CD8-positive, alpha-beta memory T cell (primary cell): Measurements from ENCODE around the gene WNK2. TPM values are rescaled to one million over a fixed set of nuclear protein-coding genes. Genes with fewer than 3 reads are reported as not detected.
A peak's percentile ranks its signal among the peaks of the same experiment; 100 is the strongest.
"Not testable (repeated sequence)": the region's sequence is repeated elsewhere in the genome, so short reads cannot be mapped to it uniquely, and the experiment has no call there.

Experiments used
- CTCF ChIA-PET: fragments of 350-600 bp; sonication (Branson Sonifier 250); formaldehyde crosslinking; loops from one replicate; lab custom pipeline; 2021; ENCODE audit warnings: antibody characterized with exemption; lab: Charles Lee
- POLR2A ChIA-PET: fragments of 350-600 bp; sonication (Branson Sonifier 250); formaldehyde crosslinking; loops from one replicate; lab custom pipeline; 2021; ENCODE audit warnings: antibody characterized with exemption; lab: Charles Lee
- DNase-seq, 5 donors: peaks; one replicate each; pipeline versions ENCODE4 v3.0.0 to v3.0.0-alpha.2; 2020 to 2022; ENCODE audit warnings: mixed read lengths in 1 of 5
- H3K27ac ChIP-seq: one replicate; pipeline ENCODE4 v1.7.0; 2013; ENCODE audit warnings: low read depth, mild to moderate bottlenecking, low read length, moderate library complexity
- H3K27me3 ChIP-seq: 2 replicates; pipeline ENCODE4 v1.7.0; 2013; ENCODE audit warnings: low read length, mild to moderate bottlenecking; ENCODE audit not compliant: insufficient read depth, poor library complexity, severe bottlenecking
- H3K36me3 ChIP-seq: 2 replicates; pipeline ENCODE4 v1.7.0; 2013; ENCODE audit warnings: mild to moderate bottlenecking, low read length, moderate library complexity; ENCODE audit not compliant: insufficient read depth
- H3K4me1 ChIP-seq: 2 replicates; pipeline ENCODE4 v1.7.0; 2013; ENCODE audit warnings: mild to moderate bottlenecking, low read length, moderate library complexity; ENCODE audit not compliant: insufficient read depth
- H3K4me3 ChIP-seq: 2 replicates; pipeline ENCODE4 v1.7.0; 2013; ENCODE audit warnings: mild to moderate bottlenecking, low read length
- H3K9me3 ChIP-seq: 2 replicates; pipeline ENCODE4 v1.7.0; 2013; ENCODE audit warnings: mild to moderate bottlenecking, low read length
- H3K27ac Mint-ChIP-seq, 8 donors: one replicate each; pipeline ENCODE4 v1.8.0; 2020 to 2021; ENCODE audit warnings: mixed read lengths in 8 of 8, mild to moderate bottlenecking in 6 of 8, inconsistent platforms in 3 of 8, moderate library complexity in 3 of 8
- H3K27me3 Mint-ChIP-seq, 2 donors: one replicate each; pipeline ENCODE4 v1.8.0; 2020 to 2021; ENCODE audit warnings: mixed read lengths in 2 of 2, mild to moderate bottlenecking in 1 of 2, moderate library complexity in 1 of 2
- H3K36me3 Mint-ChIP-seq, 3 donors: one replicate each; pipeline ENCODE4 v1.8.0; 2020 to 2021; ENCODE audit warnings: mixed read lengths in 3 of 3, inconsistent platforms in 1 of 3, mild to moderate bottlenecking in 1 of 3
- H3K4me1 Mint-ChIP-seq, 3 donors: one replicate each; pipeline ENCODE4 v1.8.0; 2020 to 2021; ENCODE audit warnings: mixed read lengths in 3 of 3, inconsistent platforms in 1 of 3, mild to moderate bottlenecking in 1 of 3
- H3K4me3 Mint-ChIP-seq, 7 donors: one replicate each; pipeline ENCODE4 v1.8.0; 2020 to 2021; ENCODE audit warnings: mixed read lengths in 7 of 7, mild to moderate bottlenecking in 6 of 7, moderate library complexity in 4 of 7, inconsistent platforms in 2 of 7
- H3K9me3 Mint-ChIP-seq, 5 donors: one replicate each; pipeline ENCODE4 v1.8.0; 2020 to 2022; ENCODE audit warnings: mixed read lengths in 5 of 5, mild to moderate bottlenecking in 3 of 5, moderate library complexity in 2 of 5, inconsistent platforms in 1 of 5
- polyA plus RNA-seq: library from polyadenylated mRNA; unstranded; fragments of 300-500 nt; fragmentation: Illumina TruSeq; gene quantifications from one replicate; pipeline ENCODE4 v1.2.3, GENCODE V29; 2021
- total RNA-seq, 2 experiments: library from RNA; stranded (reverse); gene quantifications; one replicate each; pipeline ENCODE4 v1.2.3, GENCODE V29; 2021

Gene WNK2
- total and polyA plus RNA-seq, 3 experiments from 2014 or later: 0.20 to 0.55 TPM; not detected in 1

DNA sequence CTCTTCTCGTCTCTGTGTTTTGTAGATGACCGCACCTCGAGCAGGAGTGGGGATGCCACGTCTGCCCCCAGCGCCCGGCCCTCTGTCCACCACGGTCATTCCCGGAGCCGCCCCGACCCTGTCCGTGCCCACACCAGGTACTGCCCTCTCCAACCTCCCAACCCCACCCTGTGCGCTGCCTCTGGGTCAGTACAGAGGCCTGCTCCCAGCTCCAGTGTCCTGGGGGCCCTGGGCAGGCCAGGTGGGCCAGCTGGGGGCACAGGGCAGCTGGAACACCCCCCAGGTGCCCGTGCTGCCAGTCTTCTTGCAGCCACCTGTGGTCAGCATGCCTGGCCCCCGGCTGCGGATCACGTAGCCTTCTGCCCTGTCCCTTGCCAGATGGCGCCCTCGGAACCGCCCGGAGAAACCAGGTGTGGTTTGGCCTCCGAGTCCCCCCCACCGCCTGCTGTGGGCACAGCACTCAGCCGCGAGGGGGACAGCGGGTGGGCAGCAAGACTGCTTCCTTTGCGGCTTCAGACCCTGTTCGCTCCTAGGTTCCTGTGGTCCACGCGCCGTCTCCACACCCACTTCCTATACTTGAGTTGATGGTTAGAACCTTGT, 133.7 kb downstream of the WNK2 start:
- Histone ChIP-seq H3K9me3 (no peaks in the 10 kb centered on the region), H3K36me3 (no peaks in the 10 kb centered on the region), H3K27me3 (peaks cover 5% of the 10 kb centered on the region), H3K4me3 (no peak overlapping the region), H3K4me1 (peaks cover 6% of the 10 kb centered on the region), H3K27ac (no peak overlapping the region)
- CTCF ChIA-PET: no interaction called here
- Mint-ChIP-seq H3K9me3 (no peaks in the 10 kb centered on the region), H3K4me1 (peaks cover 7 to 31% (median 8%) of the 10 kb centered on the region in 3 donors), H3K4me3 (peak overlapping the region in 5 of 7 donors; percentile 2 to 58 (median 53)), H3K27ac (no peak overlapping the region), H3K36me3 (no peaks in the 10 kb centered on the region), H3K27me3 (peaks cover 20 to 43% of the 10 kb centered on the region in 2 donors)
- POLR2A ChIA-PET: no interaction called here
- no peak for DNase-seq

- POLR2A ChIA-PET: no interaction called here
- no peak overlapping the region for H3K4me3 ChIP-seq
- no peak overlapping the region for H3K27ac Mint-ChIP-seq
- H3K27me3 Mint-ChIP-seq: peaks cover 19 to 35% of the 10 kb centered on the region in 2 donors
- H3K4me1 ChIP-seq: peaks cover 6% of the 10 kb centered on the region
- peaks cover 5% of the 10 kb centered on the region for H3K27me3 ChIP-seq
- H3K36me3 Mint-ChIP-seq: no peaks in the 10 kb centered on the region
- no peaks in the 10 kb centered on the region for H3K9me3 ChIP-seq
- CTCF ChIA-PET: no interaction called here
- H3K27ac ChIP-seq: no peak overlapping the region
- no peak overlapping the region for H3K4me3 Mint-ChIP-seq
- H3K4me1 Mint-ChIP-seq: peaks cover 7 to 26% (median 8%) of the 10 kb centered on the region in 3 donors
- no peak for DNase-seq
- no peaks in the 10 kb centered on the region for H3K9me3 Mint-ChIP-seq
- H3K36me3 ChIP-seq: no peaks in the 10 kb centered on the region
Measured at GRCh38 chr9:93318480-93318879, 134.5 kb downstream of the WNK2 start.

DNA sequence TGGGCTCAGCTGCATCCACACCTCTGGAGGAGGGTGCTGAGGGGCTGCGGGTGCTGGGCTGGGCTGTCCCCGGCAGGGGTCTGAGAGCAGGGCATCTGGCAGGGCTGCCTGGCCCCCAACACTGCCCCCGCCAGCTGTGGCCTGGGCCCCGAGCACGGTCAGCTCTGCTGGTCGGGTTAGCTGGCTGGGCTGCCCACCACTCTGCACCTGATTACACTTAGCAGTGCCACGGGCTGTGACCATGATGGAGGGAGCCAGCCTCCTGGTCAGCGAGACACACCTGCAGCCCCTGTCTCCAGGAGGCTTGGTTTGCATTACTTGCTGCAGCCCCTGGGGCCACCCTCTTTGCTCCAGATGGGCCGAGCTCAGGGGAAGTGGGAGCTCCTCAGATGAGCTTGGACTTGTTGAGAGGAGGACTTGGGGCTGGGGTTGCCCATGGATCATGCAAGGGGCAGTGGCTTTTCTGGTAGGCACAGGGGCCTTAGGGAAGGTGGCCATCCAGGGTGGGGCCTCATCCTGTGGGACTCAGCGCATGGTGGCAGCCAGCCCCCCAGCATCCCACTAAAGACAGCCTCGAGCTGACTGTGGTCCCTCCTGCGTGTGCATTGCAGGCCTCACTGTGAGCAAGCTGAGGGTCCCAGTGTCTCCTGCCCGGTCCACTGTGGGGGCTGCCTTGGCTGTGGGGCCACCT, 135.5 kb downstream of the WNK2 start:
- Mint-ChIP-seq H3K4me1 (peaks cover 7 to 26% (median 8%) of the 10 kb centered on the region in 3 donors), H3K4me3 (no peak overlapping the region), H3K36me3 (no peaks in the 10 kb centered on the region), H3K27me3 (peaks cover 19 to 41% of the 10 kb centered on the region in 2 donors), H3K27ac (peak overlapping the region in 1 of 8 donors; percentile 9), H3K9me3 (no peaks in the 10 kb centered on the region)
- no peak for DNase-seq
- Histone ChIP-seq H3K27ac (no peak overlapping the region), H3K27me3 (peaks cover 5% of the 10 kb centered on the region), H3K9me3 (no peaks in the 10 kb centered on the region), H3K36me3 (no peaks in the 10 kb centered on the region), H3K4me1 (peaks cover 6% of the 10 kb centered on the region), H3K4me3 (no peak overlapping the region)
- ChIA-PET POLR2A (no interaction called here), CTCF (no interaction called here)

- Histone ChIP-seq H3K27me3 (peaks cover 5% of the 10 kb centered on the region), H3K27ac (no peak overlapping the region), H3K4me3 (no peak overlapping the region), H3K36me3 (no peaks in the 10 kb centered on the region), H3K4me1 (peaks cover 6% of the 10 kb centered on the region), H3K9me3 (no peaks in the 10 kb centered on the region)
- H3K36me3 Mint-ChIP-seq: no peaks in the 10 kb centered on the region
- POLR2A ChIA-PET: no interaction called here
- H3K4me3 Mint-ChIP-seq: no peak overlapping the region
- CTCF ChIA-PET: no interaction called here
- H3K9me3 Mint-ChIP-seq: no peaks in the 10 kb centered on the region
- no peak for DNase-seq
- H3K4me1 Mint-ChIP-seq: peaks cover 7 to 25% (median 8%) of the 10 kb centered on the region in 3 donors
- no peak overlapping the region for H3K27ac Mint-ChIP-seq
- peaks cover 20 to 46% of the 10 kb centered on the region in 2 donors for H3K27me3 Mint-ChIP-seq
Measured at GRCh38 chr9:93319992-93320500, 136.1 kb downstream of the WNK2 start.

- no peak for DNase-seq
- no peak overlapping the region for H3K27ac ChIP-seq
- ChIA-PET POLR2A (no interaction called here), CTCF (no interaction called here)
- peaks cover 6% of the 10 kb centered on the region for H3K4me1 ChIP-seq
- Mint-ChIP-seq H3K27me3 (peaks cover 17 to 42% of the 10 kb centered on the region in 2 donors), H3K4me3 (no peak overlapping the region), H3K36me3 (no peaks in the 10 kb centered on the region), H3K4me1 (peaks cover 6 to 19% (median 7%) of the 10 kb centered on the region in 3 donors), H3K27ac (no peak overlapping the region), H3K9me3 (no peaks in the 10 kb centered on the region)
- no peaks in the 10 kb centered on the region for H3K9me3 ChIP-seq
- H3K27me3 ChIP-seq: peaks cover 5% of the 10 kb centered on the region
- no peak overlapping the region for H3K4me3 ChIP-seq
- no peaks in the 10 kb centered on the region for H3K36me3 ChIP-seq
Measured at GRCh38 chr9:93320591-93321219, 136.8 kb downstream of the WNK2 start.

DNA sequence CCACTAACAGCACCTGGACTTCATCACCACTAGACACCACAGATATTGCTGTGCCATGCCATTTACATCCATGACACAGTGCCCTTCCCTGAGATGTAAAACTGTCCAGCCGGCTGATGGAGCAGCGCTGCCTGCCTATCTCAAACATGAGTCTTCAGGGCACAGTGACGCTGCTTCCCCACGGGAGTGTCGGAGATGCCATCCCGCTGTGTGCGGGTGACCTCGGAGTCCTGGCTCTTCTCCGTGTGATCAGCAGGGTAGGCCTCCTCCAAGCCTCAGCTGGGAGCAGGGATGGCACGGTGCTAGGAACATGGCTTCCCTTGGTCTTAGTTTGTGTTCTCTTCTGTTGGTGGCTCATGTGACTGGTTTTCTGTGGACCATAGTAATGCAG, 137.3 kb downstream of the WNK2 start:
- no peaks in the 10 kb centered on the region for H3K9me3 ChIP-seq
- H3K27ac ChIP-seq: no peak overlapping the region
- H3K36me3 Mint-ChIP-seq: no peaks in the 10 kb centered on the region
- H3K36me3 ChIP-seq: no peaks in the 10 kb centered on the region
- peaks cover 5% of the 10 kb centered on the region for H3K27me3 ChIP-seq
- ChIA-PET CTCF (no interaction called here), POLR2A (no interaction called here)
- H3K4me3 ChIP-seq: no peak overlapping the region
- no peak overlapping the region for H3K27ac Mint-ChIP-seq
- no peak for DNase-seq
- H3K4me3 Mint-ChIP-seq: no peak overlapping the region
- H3K27me3 Mint-ChIP-seq: peaks cover 17 to 41% of the 10 kb centered on the region in 2 donors
- peaks cover 6% of the 10 kb centered on the region for H3K4me1 ChIP-seq
- H3K9me3 Mint-ChIP-seq: no peaks in the 10 kb centered on the region
- H3K4me1 Mint-ChIP-seq: peaks cover 6 to 16% (median 7%) of the 10 kb centered on the region in 3 donors

DNA sequence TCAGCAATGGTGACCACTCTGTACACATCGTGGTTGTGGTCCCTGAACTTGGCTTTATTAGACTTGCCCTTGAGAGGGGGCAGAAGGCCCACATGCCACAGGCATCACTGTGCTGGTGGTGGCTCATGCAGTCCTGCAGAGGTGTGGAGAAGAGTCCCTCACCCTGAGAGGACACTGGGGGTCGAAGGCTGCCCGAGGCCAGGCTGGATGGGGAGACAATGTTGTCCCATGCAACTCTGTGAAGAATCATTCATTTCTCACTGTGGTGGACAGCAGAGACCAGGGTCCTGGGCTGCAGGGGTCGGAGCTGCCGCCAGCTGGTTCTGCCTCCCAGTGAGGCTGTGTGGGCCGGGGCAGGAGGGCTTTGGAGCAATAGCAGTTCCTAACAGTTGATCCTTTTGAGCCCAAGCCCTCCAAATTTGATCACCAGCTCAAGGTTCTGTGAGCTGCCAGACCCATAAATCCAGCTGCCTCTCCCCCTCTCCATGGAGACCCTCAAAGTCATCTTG, 139.6 kb downstream of the WNK2 start:
- POLR2A ChIA-PET, CTCF ChIA-PET, H3K4me1 Mint-ChIP-seq, H3K9me3 ChIP-seq, H3K36me3 Mint-ChIP-seq, H3K4me1 ChIP-seq, H3K27ac Mint-ChIP-seq, DNase-seq, H3K9me3 Mint-ChIP-seq, H3K27me3 ChIP-seq, H3K36me3 ChIP-seq, H3K4me3 Mint-ChIP-seq, H3K27ac ChIP-seq, H3K4me3 ChIP-seq: not testable (repeated sequence)
- peaks cover 7 to 36% of the 10 kb centered on the region in 2 donors for H3K27me3 Mint-ChIP-seq
